Mesodermal cell (in vitro differentiated cells): Measurements from ENCODE around the gene SELENOI.

ENCODE experiments used
- H3K27ac ChIP-seq: 2 replicates; pipeline ENCODE4 v1.7.0; 2013; ENCODE audit warnings: mild to moderate bottlenecking, low read depth, low read length, moderate library complexity; ENCODE audit not compliant: severe bottlenecking
- H3K36me3 ChIP-seq: 2 replicates; pipeline ENCODE4 v1.7.1; 2013; ENCODE audit warnings: mild to moderate bottlenecking, low read length, moderate library complexity; ENCODE audit not compliant: control insufficient read depth, insufficient read depth
- H3K4me1 ChIP-seq: one replicate; pipeline ENCODE4 v1.7.1; 2013; ENCODE audit warnings: mild to moderate bottlenecking, low read length; ENCODE audit not compliant: insufficient read depth, control insufficient read depth, poor library complexity, severe bottlenecking
- H3K4me3 ChIP-seq: 2 replicates; pipeline ENCODE4 v1.7.0; 2013; ENCODE audit warnings: low read length, control low read depth, mild to moderate bottlenecking; ENCODE audit not compliant: insufficient read depth, poor library complexity, severe bottlenecking; ENCODE audit errors: extremely low read depth
- H3K9me3 ChIP-seq: 2 replicates; pipeline ENCODE4 v1.7.1; 2013; ENCODE audit warnings: mild to moderate bottlenecking, low read length, moderate library complexity; ENCODE audit not compliant: control insufficient read depth
- WGBS, 2 experiments: methylation state at CpG; one replicate each; pipeline ENCODE4 v1.1.5; 2013; ENCODE audit warnings: missing lambda C conversion rate in 2 of 2; ENCODE audit not compliant: insufficient coverage in 2 of 2; 5-methylcytosine and 5-hydroxymethylcytosine counted together

SELENOI gene

GRCh38 chr2:26430826-26431225 lies 84.9 kb downstream of the SELENOI start:
- 88 to 91% methylated on average over 4 of the region's 7 CpGs for WGBS, 2 experiments
- Histone ChIP-seq H3K4me3 (no peak overlapping the region), H3K4me1 (no peaks in the 10 kb centered on the region), H3K27ac (no peak overlapping the region), H3K36me3 (no peaks in the 10 kb centered on the region), H3K9me3 (no peaks in the 10 kb centered on the region)

GRCh38 chr2:26432363-26432762 lies 86.4 kb downstream of the SELENOI start:
- H3K27ac ChIP-seq = no peak overlapping the region
- no peaks in the 10 kb centered on the region for H3K9me3 ChIP-seq
- no peak overlapping the region for H3K4me3 ChIP-seq
- no peaks in the 10 kb centered on the region for H3K36me3 ChIP-seq
- H3K4me1 ChIP-seq = no peaks in the 10 kb centered on the region

- Histone ChIP-seq H3K4me1 (no peaks in the 10 kb centered on the region), H3K27ac (no peak overlapping the region), H3K36me3 (no peaks in the 10 kb centered on the region), H3K4me3 (no peak overlapping the region), H3K9me3 (no peaks in the 10 kb centered on the region)
- no CpG with 5 or more reads among the region's 2 CpGs for WGBS, 2 experiments
Measured at GRCh38 chr2:26432859-26433258, 86.9 kb downstream of the SELENOI start.

GRCh38 chr2:26435106-26435505 lies 89.2 kb downstream of the SELENOI start:
- no CpG with 5 or more reads among the region's 2 CpGs for WGBS, 2 experiments
- no peak overlapping the region for H3K27ac ChIP-seq
- H3K4me3 ChIP-seq = no peak overlapping the region
- no peaks in the 10 kb centered on the region for H3K9me3 ChIP-seq
- H3K4me1 ChIP-seq = peaks cover 7% of the 10 kb centered on the region
- no peaks in the 10 kb centered on the region for H3K36me3 ChIP-seq

GRCh38 chr2:26438526-26438925 lies 92.6 kb downstream of the SELENOI start:
- no peak overlapping the region for H3K4me3 ChIP-seq
- no peaks in the 10 kb centered on the region for H3K36me3 ChIP-seq
- no peak overlapping the region for H3K27ac ChIP-seq
- WGBS, 2 experiments = 80 to 88% methylated on average over 7 of the region's 8 CpGs
- H3K9me3 ChIP-seq = no peaks in the 10 kb centered on the region
- peaks cover 14% of the 10 kb centered on the region for H3K4me1 ChIP-seq

- H3K9me3 ChIP-seq = no peaks in the 10 kb centered on the region
- 86 to 92% methylated on average over 5 of the region's 5 CpGs for WGBS, 2 experiments
- no peak overlapping the region for H3K27ac ChIP-seq
- peaks cover 14% of the 10 kb centered on the region for H3K4me1 ChIP-seq
- no peaks in the 10 kb centered on the region for H3K36me3 ChIP-seq
- no peak overlapping the region for H3K4me3 ChIP-seq
Measured at GRCh38 chr2:26438926-26439325, 93.0 kb downstream of the SELENOI start.

- Histone ChIP-seq H3K4me1 (peaks cover 14% of the 10 kb centered on the region), H3K9me3 (no peaks in the 10 kb centered on the region), H3K27ac (no peak overlapping the region), H3K36me3 (no peaks in the 10 kb centered on the region), H3K4me3 (no peak overlapping the region)
- 87 to 100% methylated on average over 1 of the region's 2 CpGs for WGBS, 2 experiments
Measured at GRCh38 chr2:26442301-26442700, 96.4 kb downstream of the SELENOI start.

- Histone ChIP-seq H3K4me1 (peaks cover 14% of the 10 kb centered on the region), H3K27ac (no peak overlapping the region), H3K4me3 (no peak overlapping the region), H3K9me3 (no peaks in the 10 kb centered on the region), H3K36me3 (no peaks in the 10 kb centered on the region)
- 86 to 92% methylated on average over 2 to 3 of the region's 3 CpGs for WGBS, 2 experiments
Measured at GRCh38 chr2:26442707-26443106, 96.8 kb downstream of the SELENOI start.

- 90 to 95% methylated on average over 7 of the region's 7 CpGs for WGBS, 2 experiments
- H3K9me3 ChIP-seq = no peaks in the 10 kb centered on the region
- peaks cover 6% of the 10 kb centered on the region for H3K4me1 ChIP-seq
- H3K27ac ChIP-seq = no peak overlapping the region
- no peak overlapping the region for H3K4me3 ChIP-seq
- H3K36me3 ChIP-seq = no peaks in the 10 kb centered on the region
Measured at GRCh38 chr2:26444236-26444635, 98.3 kb downstream of the SELENOI start.
